H1 (cell line): Measurements from ENCODE around the gene GRIFIN. TPM values are rescaled to one million over a fixed set of nuclear protein-coding genes. Genes with fewer than 3 reads are reported as not detected.

Experiments
- CTCF ChIA-PET: fragments of 300-600 bp; sonication (Branson Sonifier 250); formaldehyde crosslinking; loops from one replicate; lab custom pipeline; 2021; ENCODE audit not compliant: partially characterized antibody; lab: Charles Lee
- POLR2A ChIA-PET: fragments of 300-600 bp; sonication (Branson Sonifier 250); formaldehyde crosslinking; loops from one replicate; lab custom pipeline; 2021; ENCODE audit warnings: inconsistent platforms; ENCODE audit not compliant: partially characterized antibody; lab: Charles Lee
- DNase-seq, 2 experiments: peaks; one replicate each; pipeline versions ENCODE4 v3.0.0 to v3.0.0-alpha.2; 2010 to 2022; ENCODE audit warnings: low spot score in 2 of 2, low read depth in 1 of 2, mixed read lengths in 1 of 2
- FAIRE-seq: peaks from 2 replicates; lab custom pipeline; 2011; peaks lifted over from hg19 to GRCh38; lab: Jason Lieb, UNC
- H2AFZ ChIP-seq: 2 replicates; pipeline ENCODE4 v1.8.1; 2012; ENCODE audit warnings: low read length, inconsistent platforms
- H2AK5ac ChIP-seq: 2 replicates; pipeline ENCODE4 v1.6.1; 2013; ENCODE audit warnings: low read depth, low read length
- H2BK120ac ChIP-seq: replicated peaks from 2 replicates; pipeline ENCODE3; 2013; ENCODE audit warnings: low read depth, low read length, inconsistent platforms
- H2BK12ac ChIP-seq: 2 replicates; pipeline ENCODE4 v1.6.1; 2013; ENCODE audit warnings: low read depth, low read length
- H2BK15ac ChIP-seq: 2 replicates; pipeline ENCODE4 v1.6.1; 2013; ENCODE audit warnings: low read length
- H2BK20ac ChIP-seq: 2 replicates; pipeline ENCODE4 v1.6.1; 2013; ENCODE audit warnings: low read length
- H2BK5ac ChIP-seq: 2 replicates; pipeline ENCODE4 v1.6.1; 2013; ENCODE audit warnings: low read depth, low read length
- H3K14ac ChIP-seq: 2 replicates; pipeline ENCODE4 v1.6.1; 2013; ENCODE audit warnings: inconsistent platforms; ENCODE audit not compliant: insufficient read length
- H3K18ac ChIP-seq: 2 replicates; pipeline ENCODE4 v1.6.1; 2013; ENCODE audit warnings: low read length; ENCODE audit errors: extremely low read depth
- H3K23ac ChIP-seq: 2 replicates; pipeline ENCODE4 v1.6.1; 2013; ENCODE audit warnings: inconsistent platforms; ENCODE audit not compliant: insufficient read length
- H3K23me2 ChIP-seq: 2 replicates; pipeline ENCODE4 v1.6.1; 2013; ENCODE audit warnings: low read depth, low read length
- H3K27ac ChIP-seq: 2 replicates; pipeline ENCODE4 v1.6.1; 2011; ENCODE audit warnings: low read depth, low read length, inconsistent platforms
- H3K27me3 ChIP-seq, 4 experiments: replicated peaks in 1 of 4; 1 replicate in 1 of 4; 2 replicates in 3 of 4; pipeline versions ENCODE4 v1.6.1 to v1.8.1; 2011 to 2013; ENCODE audit warnings: low read length in 3 of 4, mild to moderate bottlenecking in 3 of 4, inconsistent platforms in 2 of 4, mixed read lengths in 2 of 4, moderate library complexity in 1 of 4; ENCODE audit not compliant: control insufficient read depth in 3 of 4, insufficient read depth in 3 of 4; ENCODE audit errors: extremely low read depth in 1 of 4
- H3K36me3 ChIP-seq, 4 experiments: 2 replicates each; pipeline versions ENCODE4 v1.6.1 to v1.8.1; 2011 to 2013; ENCODE audit warnings: mild to moderate bottlenecking in 4 of 4, low read length in 3 of 4, moderate library complexity in 2 of 4, control low read depth in 1 of 4, inconsistent platforms in 1 of 4; ENCODE audit not compliant: insufficient read depth in 4 of 4, control insufficient read depth in 2 of 4
- H3K4ac ChIP-seq: replicated peaks from 2 replicates; pipeline ENCODE3; 2013; ENCODE audit warnings: low read length, low read depth, mixed read lengths, inconsistent platforms; ENCODE audit not compliant: insufficient read length
- H3K4me1 ChIP-seq, 4 experiments: replicated peaks in 1 of 4; 1 replicate in 1 of 4; 2 replicates in 3 of 4; pipeline versions ENCODE4 v1.6.1 to v1.8.1; 2011 to 2013; ENCODE audit warnings: low read length in 3 of 4, inconsistent platforms in 2 of 4, mixed read lengths in 1 of 4; ENCODE audit not compliant: insufficient read depth in 4 of 4, control insufficient read depth in 3 of 4
- H3K4me2 ChIP-seq, 2 experiments: 2 replicates each; pipeline versions ENCODE4 v1.6.1 to v1.8.1; 2011 to 2013; ENCODE audit warnings: low read depth in 2 of 2, low read length in 2 of 2, control low read depth in 1 of 2, inconsistent platforms in 1 of 2, mild to moderate bottlenecking in 1 of 2; ENCODE audit not compliant: insufficient read depth in 1 of 2
- H3K4me3 ChIP-seq, 4 experiments: fragments of 200-600, 300-600 bp in 1 of 4; sonication (generic), shearing (Covaris generic), sonication (Bioruptor Twin) in 1 of 4; 2 replicates each; pipeline versions ENCODE4 v1.5.1 to v1.8.1; 2011 to 2016; ENCODE audit warnings: low read length in 4 of 4, low read depth in 3 of 4, control low read depth in 2 of 4, inconsistent platforms in 2 of 4, mild to moderate bottlenecking in 2 of 4, mixed read lengths in 1 of 4, moderate library complexity in 1 of 4; ENCODE audit not compliant: insufficient read depth in 2 of 4; ENCODE audit errors: extremely low read depth in 1 of 4
- H3K56ac ChIP-seq: replicated peaks from 2 replicates; pipeline ENCODE3; 2013; ENCODE audit warnings: low read depth, mild to moderate bottlenecking, mixed read lengths, low read length, inconsistent platforms; ENCODE audit not compliant: insufficient read length
- H3K79me1 ChIP-seq: 2 replicates; pipeline ENCODE4 v1.6.1; 2013; ENCODE audit warnings: low read depth, low read length, control low read depth
- H3K79me2 ChIP-seq, 2 experiments: 2 replicates each; pipeline versions ENCODE4 v1.6.1 to v1.8.1; 2012 to 2013; ENCODE audit warnings: low read length in 2 of 2, mild to moderate bottlenecking in 2 of 2, inconsistent platforms in 1 of 2; ENCODE audit not compliant: insufficient read depth in 2 of 2, control insufficient read depth in 1 of 2
- H3K9ac ChIP-seq, 4 experiments: replicated peaks in 1 of 4; 1 replicate in 1 of 4; 2 replicates in 3 of 4; pipeline versions ENCODE4 v1.6.1 to v1.8.1; 2011 to 2013; ENCODE audit warnings: low read depth in 3 of 4, low read length in 3 of 4, control low read depth in 2 of 4, mild to moderate bottlenecking in 2 of 4, moderate library complexity in 2 of 4, inconsistent platforms in 1 of 4; ENCODE audit errors: extremely low read depth in 1 of 4
- H3K9me3 ChIP-seq, 2 experiments: 2 replicates each; pipeline versions ENCODE4 v1.6.1 to v1.8.1; 2012 to 2013; ENCODE audit warnings: mild to moderate bottlenecking in 2 of 2, moderate library complexity in 2 of 2, control low read depth in 1 of 2, inconsistent platforms in 1 of 2, low read depth in 1 of 2, low read length in 1 of 2, mixed read lengths in 1 of 2; ENCODE audit not compliant: insufficient read depth in 2 of 2
- H4K20me1 ChIP-seq, 2 experiments: replicated peaks in 1 of 2; 2 replicates each; pipeline versions ENCODE3 to v1.8.1; 2011 to 2013; ENCODE audit warnings: inconsistent platforms in 2 of 2, low read length in 2 of 2, mild to moderate bottlenecking in 1 of 2; ENCODE audit not compliant: insufficient read depth in 2 of 2, control insufficient read depth in 1 of 2
- H4K5ac ChIP-seq: 2 replicates; pipeline ENCODE4 v1.6.1; 2013; ENCODE audit warnings: low read length, low read depth, mixed read lengths, inconsistent platforms; ENCODE audit not compliant: insufficient read length
- H4K8ac ChIP-seq: 2 replicates; pipeline ENCODE4 v1.8.0; 2013; ENCODE audit warnings: mild to moderate bottlenecking, moderate library complexity, low read length, inconsistent platforms; ENCODE audit not compliant: insufficient read depth; ENCODE audit errors: extremely low read depth
- H4K91ac ChIP-seq: replicated peaks from 2 replicates; pipeline ENCODE3; 2013; ENCODE audit warnings: low read length, mixed read lengths, inconsistent platforms; ENCODE audit not compliant: insufficient read length
- BACH1 ChIP-seq: IDR thresholded peaks from 2 replicates; pipeline ENCODE4 v1.6.1; 2012; ENCODE audit warnings: low read length, improper control_type of control experiment
- CTBP2 ChIP-seq: IDR thresholded peaks from 2 replicates; pipeline ENCODE4 v1.7.0; 2011; ENCODE audit warnings: borderline replicate concordance, mild to moderate bottlenecking, moderate library complexity, mixed read lengths, low read length; ENCODE audit not compliant: insufficient read depth, insufficient read length
- CTCF ChIP-seq, 3 experiments: IDR thresholded peaks; 1 replicate in 2 of 3; 2 replicates in 1 of 3; pipeline versions ENCODE4 v1.5.1 to v1.6.1; 2011; ENCODE audit warnings: low read length in 3 of 3, mild to moderate bottlenecking in 3 of 3, inconsistent platforms in 2 of 3, low read depth in 1 of 3, moderate library complexity in 1 of 3; ENCODE audit not compliant: insufficient read depth in 1 of 3; ENCODE audit errors: control extremely low read depth in 1 of 3
- EGR1 ChIP-seq: IDR thresholded peaks from 2 replicates; pipeline ENCODE4 v1.6.1; 2011; ENCODE audit warnings: low read depth, low read length, borderline replicate concordance
- JUND ChIP-seq: IDR thresholded peaks from 2 replicates; pipeline ENCODE4 v1.6.1; 2011; ENCODE audit warnings: mild to moderate bottlenecking, improper control_type of control experiment, low read length
- MAFK ChIP-seq: IDR thresholded peaks from 2 replicates; pipeline ENCODE4 v1.6.1; 2012; ENCODE audit warnings: low read depth, mild to moderate bottlenecking, improper control_type of control experiment, low read length
- RXRA ChIP-seq: IDR thresholded peaks from 2 replicates; pipeline ENCODE4 v1.6.1; 2011; ENCODE audit warnings: low read depth, mild to moderate bottlenecking, low read length, moderate library complexity; ENCODE audit not compliant: insufficient read depth
- SIN3A ChIP-seq, 2 experiments: IDR thresholded peaks in 1 of 2; conservative IDR thresholded peaks in 1 of 2; 2 replicates each; pipeline ENCODE4 v1.6.1; 2011 to 2012; ENCODE audit warnings: low read length in 2 of 2, improper control_type of control experiment in 1 of 2, low read depth in 1 of 2, mild to moderate bottlenecking in 1 of 2
- SP1 ChIP-seq: IDR thresholded peaks from 2 replicates; pipeline ENCODE4 v1.6.1; 2011; ENCODE audit warnings: low read depth, low read length
- SP4 ChIP-seq: IDR thresholded peaks from 2 replicates; pipeline ENCODE4 v1.6.1; 2012; ENCODE audit warnings: low read length, inconsistent platforms
- TBP ChIP-seq: IDR thresholded peaks from 2 replicates; pipeline ENCODE4 v1.6.1; 2011; ENCODE audit warnings: low read depth, low read length, improper control_type of control experiment
- WGBS, 2 experiments: shearing (Covaris generic) in 1 of 2; methylation state at CpG; one replicate each; pipeline versions ENCODE4 v1.1.6 to v1.1.7; 2013 to 2015; ENCODE audit warnings: low lambda C conversion rate in 2 of 2, mixed read lengths in 2 of 2, inconsistent platforms in 1 of 2, low coverage in 1 of 2, missing lambda C conversion rate in 1 of 2; ENCODE audit not compliant: insufficient replicate concordance in 2 of 2, insufficient coverage in 1 of 2, insufficient read length in 1 of 2; ENCODE audit errors: extremely low coverage in 1 of 2, missing lambda C conversion rate in 1 of 2; 5-methylcytosine and 5-hydroxymethylcytosine counted together
- polyA plus RNA-seq, 7 experiments: library from polyadenylated mRNA; depleted of rRNA in 3 of 7; stranded (reverse) in 5 of 7; unstranded in 2 of 7; fragments of >200 nt in 5 of 7; fragments of 200-250 nt in 2 of 7; gene quantifications; 1 replicate in 5 of 7; 2 replicates in 1 of 7; 4 replicates in 1 of 7; pipeline versions ENCODE4 v1.2.1 to v1.2.3, GENCODE V29; 2011 to 2013; ENCODE audit warnings: missing spikeins in 2 of 7, mixed read lengths in 2 of 7
- total RNA-seq: library from RNA; stranded (reverse); fragmentation: NEBNext Ultra II Directional; extraction: Animal tissue kit (Norgen Biotek cat#: 25700); gene quantifications from 2 replicates; pipeline ENCODE4 v1.2.1, GENCODE V29; 2021

GRIFIN gene
- total and polyA plus RNA-seq, 2 of the 8 experiments (the other 6 are each of a cell fraction or from before 2014, with no cell fraction given) = not detected

GRCh38 chr7:2440608-2441245 is 35.5 kb downstream of the GRIFIN start:
- H3K4me3 ChIP-seq = no peak overlapping the region
- ChIA-PET CTCF (interaction anchor here (0.5 to 14.6 kb wide), 6 partner anchors 9 to 269 kb away, joined by 3 to 119 read pairs (median 4); no protein-coding TSS in a partner anchor), POLR2A (interaction anchor here (1.1 to 2.3 kb wide), 2 partner anchors 8 to 16 kb away, joined by 4 to 16 read pairs; no protein-coding TSS in a partner anchor)
- H2AFZ ChIP-seq = no peak overlapping the region
- no peak overlapping the region for H2AK5ac ChIP-seq
- no peaks in the 10 kb centered on the region for H3K27me3 ChIP-seq
- H3K4me2 ChIP-seq = no peak overlapping the region
- H3K9ac ChIP-seq = no peak overlapping the region
- peaks cover 0 to 4% of the 10 kb centered on the region in 2 experiments; a peak in 1 of 4 replicates for H3K9me3 ChIP-seq
- FAIRE-seq (no peak), DNase-seq (no peak)
- no peaks in the 10 kb centered on the region; a peak in 1 of 4 replicates for H3K79me2 ChIP-seq
- peaks cover 0 to 3% of the 10 kb centered on the region in 2 experiments for H4K20me1 ChIP-seq
- H3K18ac ChIP-seq = no peak overlapping the region
- H3K14ac ChIP-seq = no peak overlapping the region
- H4K5ac ChIP-seq = no peak overlapping the region
- no peak overlapping the region for H2BK5ac ChIP-seq
- H4K8ac ChIP-seq = no peak overlapping the region; the same call in 1 of the 2 replicates
- no peak overlapping the region for H2BK15ac ChIP-seq
- no peak overlapping the region for H2BK20ac ChIP-seq
- no peak overlapping the region for H4K91ac ChIP-seq
- 93% methylated on average over 19 of the region's 21 CpGs; no CpG with 5 or more reads in 1 of the 2 experiments for WGBS, 2 experiments
- H3K4ac ChIP-seq = no peak overlapping the region
- H3K79me1 ChIP-seq = no peaks in the 10 kb centered on the region
- no peak overlapping the region for H3K27ac ChIP-seq
- no peak overlapping the region for H3K56ac ChIP-seq
- no peaks in the 10 kb centered on the region for H3K4me1 ChIP-seq
- no peaks in the 10 kb centered on the region for H3K23me2 ChIP-seq
- H2BK120ac ChIP-seq = no peak overlapping the region
- no peaks in the 10 kb centered on the region; a peak in 2 of 8 replicates for H3K36me3 ChIP-seq
- H3K23ac ChIP-seq = no peak overlapping the region
- H2BK12ac ChIP-seq = no peak overlapping the region
- TF ChIP-seq SP4 (no peak), EGR1 (no peak), BACH1 (no peak), TBP (no peak), CTBP2 (no peak), SIN3A (conservative IDR thresholded peaks at IDR 0.05 in 1 of 2, IDR thresholded peaks at IDR 0.05 in 1 of 2; ENCODE audit: low read depth in 1 of 2, low read length in 2 of 2) (no peak), JUND (no peak), SP1 (no peak), RXRA (no peak), CTCF (IDR thresholded peaks at IDR 0.05; ENCODE audit: control extremely low read depth in 1 of 3, insufficient read depth in 1 of 3, low read depth in 1 of 3, low read length in 3 of 3) (no peak), MAFK (no peak)
